ENCODE results near the gene MED22.

MED22 gene

GRCh38 chr9:133370685-133371084 is 22.8 kb upstream of the MED22 start:
- peak; percentile 62 for DNase-seq
- CTCF ChIA-PET = interaction anchor here (0.8 to 3.9 kb wide), 17 partner anchors 8 to 204 kb away, joined by 3 to 32 read pairs (median 5); partner anchors contain the start of genes MED22, RPL7A, SURF1 and SURF2
- Mint-ChIP-seq H3K4me1 (peaks cover 67% of the 10 kb centered on the region), H3K9me3 (no peaks in the 10 kb centered on the region), H3K4me3 (peak overlapping the region; percentile 64), H3K36me3 (peaks cover 50% of the 10 kb centered on the region), H3K27ac (peak overlapping the region; percentile 96), H3K27me3 (no peaks in the 10 kb centered on the region)

DNA sequence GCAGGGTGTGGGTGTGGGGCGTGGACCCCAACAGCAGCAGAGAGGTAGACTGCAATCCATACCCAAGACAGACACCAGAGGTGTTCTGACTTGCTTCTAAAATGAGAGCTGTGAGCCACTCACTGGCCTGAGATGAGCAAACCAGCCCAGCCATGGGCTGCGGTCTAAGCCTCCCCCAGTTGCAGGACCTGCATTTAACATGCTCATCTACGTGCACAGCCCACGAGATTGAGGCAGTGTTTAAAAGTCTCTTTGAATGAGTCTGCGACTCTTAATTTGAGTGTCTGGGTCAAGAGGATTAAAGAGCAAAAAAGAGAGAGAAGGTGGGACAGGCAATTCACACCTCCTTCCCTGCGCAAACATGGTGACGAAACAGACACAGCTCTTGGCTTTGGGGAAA is 22.0 kb upstream of the MED22 start:
- H3K27ac Mint-ChIP-seq = peak overlapping the region; percentile 96
- peak overlapping the region; percentile 64 for H3K4me3 Mint-ChIP-seq
- H3K9me3 Mint-ChIP-seq = no peaks in the 10 kb centered on the region
- no peaks in the 10 kb centered on the region for H3K27me3 Mint-ChIP-seq
- peaks cover 53% of the 10 kb centered on the region for H3K36me3 Mint-ChIP-seq
- peaks cover 67% of the 10 kb centered on the region for H3K4me1 Mint-ChIP-seq
- CTCF ChIA-PET = interaction anchor here (1.6 to 2.0 kb wide), 2 partner anchors 40 to 184 kb away, joined by 6 to 7 read pairs; no protein-coding TSS in a partner anchor
- DNase-seq = no peak

DNA sequence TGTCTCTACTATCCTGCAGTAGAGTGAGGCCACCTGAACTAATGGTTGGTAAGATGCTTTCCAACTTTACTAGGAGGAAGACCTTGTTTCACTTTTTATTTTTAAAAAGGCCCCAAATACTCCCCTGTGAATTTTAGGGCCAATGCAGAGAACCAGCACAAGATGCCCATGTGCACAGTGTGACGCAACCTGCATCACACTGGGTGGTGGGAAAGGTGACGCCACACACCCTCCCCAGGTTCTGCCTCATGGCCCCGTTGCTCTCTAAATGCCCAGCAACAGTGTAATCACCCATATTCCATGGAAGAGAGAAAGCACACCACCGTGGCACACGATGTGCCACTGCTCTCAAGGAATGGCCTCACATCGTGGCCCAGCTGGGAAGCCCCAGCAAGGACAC is 21.5 kb upstream of the MED22 start:
- CTCF ChIA-PET = interaction anchor here (1.6 kb wide), 1 partner anchor 39 kb away, joined by 7 read pairs; no protein-coding TSS in a partner anchor
- Mint-ChIP-seq H3K36me3 (peaks cover 50% of the 10 kb centered on the region), H3K4me1 (peaks cover 62% of the 10 kb centered on the region), H3K27me3 (no peaks in the 10 kb centered on the region), H3K9me3 (no peaks in the 10 kb centered on the region), H3K4me3 (no peak overlapping the region), H3K27ac (peak overlapping the region; percentile 96)
- DNase-seq = no peak

DNA sequence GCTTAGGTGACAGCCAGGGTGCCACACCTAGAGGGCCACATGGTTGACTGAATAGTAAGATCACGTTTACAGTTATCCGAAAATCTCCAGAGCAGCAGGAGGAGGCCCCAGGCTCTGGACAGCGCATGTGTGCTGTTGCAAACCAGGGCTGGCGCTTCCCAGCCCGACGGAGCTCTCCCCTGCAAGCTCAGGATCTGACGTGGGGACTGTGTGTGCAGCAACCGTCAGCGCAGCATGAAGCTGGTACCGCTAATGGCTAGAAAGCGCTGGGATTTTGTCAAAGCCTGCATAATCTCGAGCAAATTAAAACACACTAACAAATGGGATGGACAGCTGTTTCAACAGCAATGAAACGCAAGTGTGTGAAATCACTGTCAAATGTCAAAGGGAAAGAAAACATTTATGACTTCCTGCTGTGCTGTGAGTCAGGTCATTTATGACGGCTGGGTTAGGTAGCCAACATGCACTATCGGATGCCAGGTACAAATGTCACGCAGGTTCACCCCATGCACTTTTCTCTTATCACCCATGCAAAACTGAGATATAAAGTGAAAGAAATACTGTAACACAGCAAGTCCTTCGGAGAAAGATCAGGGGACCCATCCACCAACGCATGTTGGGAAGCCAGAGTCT is 20.4 kb upstream of the MED22 start:
- Mint-ChIP-seq H3K27me3 (no peaks in the 10 kb centered on the region), H3K27ac (peak overlapping the region; percentile 64), H3K4me3 (peak overlapping the region; percentile 35), H3K36me3 (peaks cover 57% of the 10 kb centered on the region), H3K9me3 (no peaks in the 10 kb centered on the region), H3K4me1 (peaks cover 56% of the 10 kb centered on the region)
- CTCF ChIA-PET = no interaction called here
- DNase-seq = no peak

DNA sequence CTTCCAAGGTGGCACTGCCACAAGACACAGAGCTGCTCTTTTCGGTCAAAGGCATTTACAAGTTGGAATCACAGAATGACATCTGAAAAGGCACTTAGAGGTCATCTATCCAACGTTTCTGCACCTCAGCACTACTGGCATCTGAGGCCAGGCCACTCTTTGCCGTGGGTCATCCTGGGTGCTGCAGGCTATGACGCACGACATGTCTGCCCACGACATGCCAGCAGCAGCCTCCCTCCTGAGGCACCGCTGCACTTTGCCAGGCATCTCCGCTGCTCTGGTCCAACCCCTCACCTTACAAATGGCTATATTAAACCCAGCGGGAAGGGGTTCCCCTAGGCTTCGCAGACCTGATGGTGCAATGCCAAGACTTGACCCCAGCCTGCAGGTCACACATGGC is 19.8 kb upstream of the MED22 start:
- Mint-ChIP-seq H3K27me3 (no peaks in the 10 kb centered on the region), H3K27ac (no peak overlapping the region), H3K36me3 (peaks cover 58% of the 10 kb centered on the region), H3K4me3 (no peak overlapping the region), H3K4me1 (peaks cover 50% of the 10 kb centered on the region), H3K9me3 (no peaks in the 10 kb centered on the region)
- CTCF ChIA-PET = no interaction called here
- no peak for DNase-seq

DNA sequence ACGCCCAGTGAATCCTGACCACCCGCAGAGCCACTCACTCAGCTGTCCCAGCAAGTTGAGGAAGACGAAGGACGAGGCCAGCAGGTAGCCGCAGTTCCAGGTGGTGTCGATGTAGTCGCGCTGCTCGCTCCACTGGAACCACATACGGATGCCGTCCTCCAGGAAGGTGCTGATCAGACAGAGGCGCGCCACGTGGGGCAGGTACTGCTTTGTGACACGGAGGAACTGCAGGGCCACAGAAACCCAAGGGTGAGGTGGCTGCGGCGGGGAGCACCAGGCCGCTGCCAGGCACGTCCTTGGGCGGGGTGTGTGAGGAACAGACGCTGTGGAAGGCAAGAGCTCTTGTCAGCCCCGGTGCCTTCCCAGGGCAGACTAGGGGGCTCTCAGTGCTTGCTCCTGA is 19.3 kb upstream of the MED22 start:
- no peak for DNase-seq
- Mint-ChIP-seq H3K27me3 (no peaks in the 10 kb centered on the region), H3K36me3 (peaks cover 58% of the 10 kb centered on the region), H3K27ac (no peak overlapping the region), H3K4me1 (peaks cover 45% of the 10 kb centered on the region), H3K9me3 (no peaks in the 10 kb centered on the region), H3K4me3 (no peak overlapping the region)
- CTCF ChIA-PET = interaction anchor here (0.6 to 1.6 kb wide), 2 partner anchors 10 to 17 kb away, joined by 3 to 5 read pairs; no protein-coding TSS in a partner anchor

DNA sequence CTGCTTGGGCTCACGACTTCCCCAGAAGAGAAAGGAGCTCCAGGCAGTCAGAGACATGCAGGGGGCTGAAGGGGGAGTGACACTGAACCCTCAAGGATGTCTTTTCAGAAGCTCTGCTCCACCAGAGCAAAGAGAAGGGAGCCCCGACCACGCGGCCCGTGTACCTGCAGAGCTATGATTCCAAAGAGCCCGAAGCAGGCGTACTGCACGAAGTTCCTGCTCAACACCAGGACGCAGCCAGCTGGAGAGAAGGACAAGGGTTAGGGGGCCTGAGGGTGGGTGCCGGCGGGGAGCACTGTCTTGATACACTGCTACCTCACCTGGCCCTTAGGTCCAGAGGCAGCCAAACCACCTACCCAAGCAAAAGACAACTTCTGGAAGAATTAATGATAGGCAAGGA is 18.5 kb upstream of the MED22 start:
- Mint-ChIP-seq H3K9me3 (no peaks in the 10 kb centered on the region), H3K4me1 (peaks cover 37% of the 10 kb centered on the region), H3K27ac (no peak overlapping the region), H3K4me3 (no peak overlapping the region), H3K36me3 (peaks cover 62% of the 10 kb centered on the region), H3K27me3 (no peaks in the 10 kb centered on the region)
- no peak for DNase-seq
- CTCF ChIA-PET = interaction anchor here (1.6 to 2.1 kb wide), 2 partner anchors 9 to 15 kb away, joined by 5 to 6 read pairs; no protein-coding TSS in a partner anchor

DNA sequence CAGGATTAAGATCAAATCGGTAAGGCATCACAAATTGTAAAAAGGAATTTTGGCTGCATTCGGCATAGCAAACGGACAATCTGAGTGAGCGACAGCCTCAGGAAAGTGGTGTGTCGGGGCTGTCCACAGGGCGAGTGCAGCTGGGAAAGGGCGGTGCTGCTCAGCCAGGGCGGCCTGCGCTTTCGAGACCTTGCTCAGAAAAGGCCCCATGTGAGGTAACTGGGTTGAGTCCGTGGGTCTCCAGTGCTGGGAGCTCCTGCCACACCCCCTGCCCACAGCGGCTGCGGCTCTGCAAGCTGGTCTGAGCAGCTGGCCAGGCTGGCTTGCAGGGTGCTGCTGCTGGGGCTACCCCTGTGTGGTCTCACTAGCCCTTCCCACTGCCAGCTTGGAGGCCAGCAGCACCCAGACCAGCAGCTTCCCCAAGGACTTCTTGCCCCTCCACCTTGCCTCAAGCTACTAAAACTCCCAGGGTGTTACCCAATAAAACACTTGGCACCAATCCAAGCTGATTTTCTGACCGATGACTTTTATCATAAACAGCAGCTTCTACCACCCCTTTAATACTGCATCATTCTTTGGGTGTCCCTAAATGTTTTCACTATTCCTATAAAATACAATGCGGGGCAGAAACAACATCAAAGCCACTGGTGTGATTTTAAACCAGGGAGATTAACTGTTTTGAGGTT is 14.6 kb upstream of the MED22 start:
- Mint-ChIP-seq H3K4me1 (peaks cover 16% of the 10 kb centered on the region), H3K4me3 (no peak overlapping the region), H3K9me3 (no peaks in the 10 kb centered on the region), H3K27ac (peak overlapping the region; percentile 28), H3K27me3 (no peaks in the 10 kb centered on the region), H3K36me3 (peaks cover 62% of the 10 kb centered on the region)
- CTCF ChIA-PET = interaction anchor here (0.6 to 1.2 kb wide), 3 partner anchors 9 to 42 kb away, joined by 3 to 4 read pairs (median 3); partner anchors contain the start of genes MED22 and RPL7A
- no peak for DNase-seq

GRCh38 chr9:133361507-133362092 is 13.7 kb upstream of the MED22 start:
- Mint-ChIP-seq H3K36me3 (peaks cover 58% of the 10 kb centered on the region), H3K27ac (peak overlapping the region; percentile 28), H3K4me1 (peaks cover 21% of the 10 kb centered on the region), H3K9me3 (no peaks in the 10 kb centered on the region), H3K4me3 (no peak overlapping the region), H3K27me3 (no peaks in the 10 kb centered on the region)
- CTCF ChIA-PET = interaction anchor here (0.6 to 1.2 kb wide), 2 partner anchors 10 to 13 kb away, joined by 3 to 4 read pairs; partner anchors contain the start of genes MED22 and RPL7A
- DNase-seq = no peak

GRCh38 chr9:133360400-133361393 is 12.8 kb upstream of the MED22 start:
- Mint-ChIP-seq H3K4me3 (no peak overlapping the region), H3K27ac (peak overlapping the region; percentile 42), H3K27me3 (no peaks in the 10 kb centered on the region), H3K36me3 (peaks cover 53% of the 10 kb centered on the region), H3K4me1 (peaks cover 21% of the 10 kb centered on the region), H3K9me3 (no peaks in the 10 kb centered on the region)
- DNase-seq = no peak
- CTCF ChIA-PET = interaction anchor here (1.5 kb wide), 1 partner anchor 11 kb away, joined by 7 read pairs; no protein-coding TSS in a partner anchor

- CTCF ChIA-PET = interaction anchor here (1.5 kb wide), 2 partner anchors 12 kb away, joined by 7 read pairs; no protein-coding TSS in a partner anchor
- Mint-ChIP-seq H3K4me1 (peaks cover 29% of the 10 kb centered on the region), H3K9me3 (no peaks in the 10 kb centered on the region), H3K27ac (no peak overlapping the region), H3K4me3 (no peak overlapping the region), H3K36me3 (peaks cover 46% of the 10 kb centered on the region), H3K27me3 (no peaks in the 10 kb centered on the region)
- DNase-seq = peak; percentile 35
Measured at GRCh38 chr9:133359399-133360175, 11.7 kb upstream of the MED22 start.

DNA sequence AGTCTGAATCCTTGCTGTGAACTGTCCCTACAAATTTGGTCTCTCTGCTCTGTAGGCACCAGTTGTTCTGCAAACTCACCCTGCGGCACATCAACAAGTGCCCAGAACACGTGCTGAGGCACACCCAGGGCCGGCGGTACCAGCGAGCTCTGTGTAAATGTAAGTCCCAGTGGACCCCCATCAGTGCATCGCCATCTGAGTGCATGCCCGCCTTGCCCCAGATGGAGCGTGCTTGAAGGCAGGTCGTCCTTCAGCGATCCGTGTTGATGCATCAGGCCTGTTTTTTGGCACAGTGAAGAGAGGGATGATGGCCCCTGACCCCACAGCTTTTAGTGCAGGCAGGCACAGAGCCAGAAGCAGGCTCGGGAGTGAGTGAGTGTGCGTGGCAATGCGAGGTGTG is 9.7 kb upstream of the MED22 start:
- peak overlapping the region; percentile 60 for H3K27ac Mint-ChIP-seq
- no peaks in the 10 kb centered on the region for H3K27me3 Mint-ChIP-seq
- H3K9me3 Mint-ChIP-seq = no peaks in the 10 kb centered on the region
- CTCF ChIA-PET = interaction anchor here (1.0 to 3.3 kb wide), 4 partner anchors 9 to 21 kb away, joined by 5 to 32 read pairs (median 6); no protein-coding TSS in a partner anchor
- peak overlapping the region; percentile 85 for H3K4me3 Mint-ChIP-seq
- H3K36me3 Mint-ChIP-seq = peaks cover 42% of the 10 kb centered on the region
- no peak for DNase-seq
- H3K4me1 Mint-ChIP-seq = peaks cover 31% of the 10 kb centered on the region

All from activated naive CD4-positive, alpha-beta T cell treated with anti-CD3 and anti-CD28 coated beads, Interleukin-2, amount 10 ng/mL, durations not matched to agents 7 days and 5 days (primary cell).